Endothelial cell (in vitro differentiated cells): ENCODE results near the gene AKAP6. TPM values are rescaled to one million over a fixed set of nuclear protein-coding genes. Genes with fewer than 3 reads are reported as not detected.

Source experiments
- DNase-seq: peaks from one replicate; pipeline ENCODE4 v3.0.0; 2021; ENCODE audit warnings: low spot score
- H3K27ac Mint-ChIP-seq: one replicate; pipeline ENCODE4 v1.8.0; 2021; ENCODE audit warnings: mixed read lengths, inconsistent platforms; ENCODE audit not compliant: unreplicated experiment
- H3K27me3 Mint-ChIP-seq: one replicate; pipeline ENCODE4 v1.8.0; 2021; ENCODE audit warnings: mild to moderate bottlenecking, moderate library complexity, mixed read lengths, inconsistent platforms; ENCODE audit not compliant: unreplicated experiment
- H3K36me3 Mint-ChIP-seq: one replicate; pipeline ENCODE4 v1.8.0; 2021; ENCODE audit warnings: mild to moderate bottlenecking, low read depth, mixed read lengths, inconsistent platforms; ENCODE audit not compliant: unreplicated experiment
- H3K4me1 Mint-ChIP-seq: one replicate; pipeline ENCODE4 v1.8.0; 2021; ENCODE audit warnings: mild to moderate bottlenecking, mixed read lengths, inconsistent platforms; ENCODE audit not compliant: unreplicated experiment
- H3K4me3 Mint-ChIP-seq: one replicate; pipeline ENCODE4 v1.8.0; 2021; ENCODE audit warnings: mild to moderate bottlenecking, mixed read lengths, inconsistent platforms; ENCODE audit not compliant: unreplicated experiment
- H3K9me3 Mint-ChIP-seq: one replicate; pipeline ENCODE4 v1.8.0; 2021; ENCODE audit warnings: mixed read lengths, inconsistent platforms; ENCODE audit not compliant: unreplicated experiment
- total RNA-seq: library from RNA; stranded (reverse); fragmentation: NEBNext Ultra II Directional; extraction: Animal tissue kit (Norgen Biotek cat#: 25700); gene quantifications from one replicate; pipeline ENCODE4 v1.2.1, GENCODE V29; 2021; ENCODE audit not compliant: unreplicated experiment
- TF ChIP-seq, protein P1 (sequence below): fragments of 200-600 bp; sonication (generic); IDR thresholded peaks from one replicate; pipeline ENCODE4 v1.5.0; 2021; ENCODE audit warnings: antibody characterized with exemption; ENCODE audit not compliant: unreplicated experiment

AKAP6 gene
- total RNA-seq, 1 donor from 2014 or later = 4.4 TPM

DNA sequence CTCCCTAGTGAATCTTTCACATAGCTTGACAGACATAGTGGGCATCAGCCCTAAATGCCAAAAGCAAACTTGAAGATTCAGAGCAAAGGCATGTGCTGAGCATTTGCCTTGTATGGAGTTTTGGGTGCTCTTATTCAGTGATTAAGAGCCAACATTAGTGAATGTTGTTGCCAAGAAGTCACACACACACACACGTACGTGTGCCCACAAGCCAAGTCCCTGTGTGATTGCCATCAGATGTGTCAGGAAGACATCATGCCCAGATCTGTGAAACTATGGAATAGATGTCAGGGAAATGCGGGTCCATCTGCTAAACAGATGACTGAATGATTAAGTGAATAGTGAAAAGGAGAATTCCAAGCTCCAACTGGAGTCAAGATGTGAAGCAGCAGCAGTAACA is 149.0 kb downstream of the AKAP6 start:
- no peaks in the 10 kb centered on the region for H3K27me3 Mint-ChIP-seq
- TF ChIP-seq, protein P1, sequence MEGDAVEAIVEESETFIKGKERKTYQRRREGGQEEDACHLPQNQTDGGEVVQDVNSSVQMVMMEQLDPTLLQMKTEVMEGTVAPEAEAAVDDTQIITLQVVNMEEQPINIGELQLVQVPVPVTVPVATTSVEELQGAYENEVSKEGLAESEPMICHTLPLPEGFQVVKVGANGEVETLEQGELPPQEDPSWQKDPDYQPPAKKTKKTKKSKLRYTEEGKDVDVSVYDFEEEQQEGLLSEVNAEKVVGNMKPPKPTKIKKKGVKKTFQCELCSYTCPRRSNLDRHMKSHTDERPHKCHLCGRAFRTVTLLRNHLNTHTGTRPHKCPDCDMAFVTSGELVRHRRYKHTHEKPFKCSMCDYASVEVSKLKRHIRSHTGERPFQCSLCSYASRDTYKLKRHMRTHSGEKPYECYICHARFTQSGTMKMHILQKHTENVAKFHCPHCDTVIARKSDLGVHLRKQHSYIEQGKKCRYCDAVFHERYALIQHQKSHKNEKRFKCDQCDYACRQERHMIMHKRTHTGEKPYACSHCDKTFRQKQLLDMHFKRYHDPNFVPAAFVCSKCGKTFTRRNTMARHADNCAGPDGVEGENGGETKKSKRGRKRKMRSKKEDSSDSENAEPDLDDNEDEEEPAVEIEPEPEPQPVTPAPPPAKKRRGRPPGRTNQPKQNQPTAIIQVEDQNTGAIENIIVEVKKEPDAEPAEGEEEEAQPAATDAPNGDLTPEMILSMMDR = no peak
- no peak overlapping the region for H3K27ac Mint-ChIP-seq
- peaks cover 17% of the 10 kb centered on the region for H3K4me1 Mint-ChIP-seq
- H3K36me3 Mint-ChIP-seq = no peaks in the 10 kb centered on the region
- H3K4me3 Mint-ChIP-seq = no peak overlapping the region
- H3K9me3 Mint-ChIP-seq = no peaks in the 10 kb centered on the region
- DNase-seq = no peak

DNA sequence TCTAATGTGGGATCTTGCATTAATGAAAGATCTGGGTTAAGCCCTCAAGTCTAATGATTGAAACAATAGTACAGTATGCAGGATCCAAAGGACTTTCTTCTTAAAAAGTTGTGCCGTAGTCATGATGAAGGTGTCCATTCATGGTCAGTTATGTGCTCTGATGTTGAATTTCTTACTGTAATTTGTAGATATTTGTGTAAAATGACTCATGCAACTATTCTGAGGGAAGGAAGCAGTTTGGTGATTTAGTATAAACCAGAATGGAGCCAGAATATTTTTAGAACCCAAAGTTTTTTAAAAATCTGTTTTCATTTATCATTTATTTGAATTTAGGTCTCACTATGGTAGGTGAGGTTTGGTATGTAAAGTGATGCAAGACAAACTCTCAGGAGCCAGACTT is 151.2 kb downstream of the AKAP6 start:
- DNase-seq = no peak
- TF ChIP-seq, protein P1 = no peak
- Mint-ChIP-seq H3K4me3 (no peak overlapping the region), H3K36me3 (no peaks in the 10 kb centered on the region), H3K4me1 (peaks cover 17% of the 10 kb centered on the region), H3K9me3 (no peaks in the 10 kb centered on the region), H3K27ac (no peak overlapping the region), H3K27me3 (no peaks in the 10 kb centered on the region)

DNA sequence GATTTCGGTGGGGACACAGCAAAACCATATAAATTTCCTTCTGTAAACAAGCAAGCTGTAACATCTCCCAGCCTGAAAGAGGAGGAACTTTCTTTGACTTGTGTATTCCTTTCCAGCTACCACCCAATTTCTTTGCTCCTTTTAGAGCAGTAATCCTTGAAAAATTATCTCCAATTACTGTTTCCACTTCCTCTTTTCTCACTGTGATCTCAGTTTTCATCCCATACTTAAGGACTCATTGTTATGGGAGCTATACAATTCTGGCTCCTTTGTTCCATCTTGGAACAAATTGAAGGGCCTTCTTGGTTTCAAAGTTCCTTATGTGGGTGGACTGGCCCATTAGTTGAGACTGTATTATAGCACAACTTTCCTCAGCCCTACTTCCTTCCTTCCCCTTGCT is 152.6 kb downstream of the AKAP6 start:
- no peak for DNase-seq
- H3K27ac Mint-ChIP-seq = no peak overlapping the region

DNA sequence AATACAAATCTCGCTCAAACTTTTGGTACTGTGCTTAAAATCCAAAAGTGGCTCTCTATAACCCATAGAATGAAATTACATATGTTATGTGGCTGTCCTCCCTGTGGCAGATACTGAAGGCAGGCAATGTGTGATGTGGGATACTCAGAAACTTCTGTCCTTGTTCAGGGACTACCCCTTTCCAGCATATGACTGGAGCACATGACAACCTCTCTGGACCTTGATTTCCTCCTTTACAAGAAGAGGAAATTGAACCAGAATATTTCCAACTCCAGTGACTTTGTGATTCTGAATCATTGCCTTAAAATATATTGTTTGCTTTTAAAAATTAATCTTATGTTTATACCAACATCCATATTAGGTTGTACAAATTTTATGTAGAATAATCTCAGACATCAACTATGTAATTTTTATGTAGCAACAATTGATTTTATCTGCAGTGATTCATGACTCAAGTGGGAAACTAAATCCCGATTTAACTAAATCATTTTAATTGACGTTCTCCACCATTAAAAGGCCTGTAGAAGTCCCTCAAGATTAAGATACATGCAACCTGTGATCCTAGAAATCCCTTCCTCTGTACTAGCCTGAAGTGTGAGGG is 162.4 kb downstream of the AKAP6 start:
- no peak for DNase-seq
- TF ChIP-seq, protein P1 = no peak
- H3K27me3 Mint-ChIP-seq = no peaks in the 10 kb centered on the region

More for the DNA sequence above, 152.6 kb downstream of the AKAP6 start:
- no peaks in the 10 kb centered on the region for H3K36me3 Mint-ChIP-seq
- TF ChIP-seq, protein P1 = no peak
- no peaks in the 10 kb centered on the region for H3K27me3 Mint-ChIP-seq
- no peaks in the 10 kb centered on the region for H3K9me3 Mint-ChIP-seq
- H3K4me3 Mint-ChIP-seq = no peak overlapping the region
- peaks cover 17% of the 10 kb centered on the region for H3K4me1 Mint-ChIP-seq

DNA sequence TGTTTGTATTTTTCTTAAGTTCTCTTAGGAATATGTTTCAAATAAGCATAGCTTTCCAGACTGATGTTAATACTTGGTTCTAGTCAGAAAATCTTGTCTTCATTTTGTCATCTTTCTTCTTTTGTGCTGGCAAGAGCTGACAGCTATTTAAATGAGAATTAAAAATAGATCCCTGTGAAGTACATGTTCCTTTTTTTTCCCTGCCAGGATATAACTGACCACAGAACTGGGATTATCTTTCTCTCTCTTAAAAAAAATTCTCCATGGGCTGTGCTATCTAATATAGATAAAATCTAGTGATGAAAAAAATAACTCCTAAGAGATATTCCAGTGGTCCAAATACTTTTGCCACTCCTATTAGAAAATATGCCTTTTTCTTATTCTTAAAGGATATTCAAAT is 163.4 kb downstream of the AKAP6 start:
- TF ChIP-seq, protein P1 = no peak
- Mint-ChIP-seq H3K9me3 (no peaks in the 10 kb centered on the region), H3K27me3 (no peaks in the 10 kb centered on the region), H3K36me3 (no peaks in the 10 kb centered on the region), H3K4me1 (peaks cover 2% of the 10 kb centered on the region), H3K4me3 (no peak overlapping the region), H3K27ac (no peak overlapping the region)
- no peak for DNase-seq

More for the DNA sequence above, 162.4 kb downstream of the AKAP6 start:
- no peak overlapping the region for H3K27ac Mint-ChIP-seq
- H3K4me1 Mint-ChIP-seq = peaks cover 2% of the 10 kb centered on the region
- H3K4me3 Mint-ChIP-seq = no peak overlapping the region
- H3K9me3 Mint-ChIP-seq = no peaks in the 10 kb centered on the region
- H3K36me3 Mint-ChIP-seq = no peaks in the 10 kb centered on the region
